A673 (cell line): ENCODE results near the gene COA1. TPM values are rescaled to one million over a fixed set of nuclear protein-coding genes. Genes with fewer than 3 reads are reported as not detected.
A peak's percentile ranks its signal among the peaks of the same experiment; 100 is the strongest.
"Not testable (repeated sequence)": the region's sequence is repeated elsewhere in the genome, so short reads cannot be mapped to it uniquely, and the experiment has no call there.

Experiments used
- BruUV-seq: library from RNA; stranded (reverse); fragments of 400-500 nt; replicated peaks from 2 replicates; lab custom pipeline; 2021; lab: Mats Ljungman, UMichigan
- CTCF ChIA-PET: fragments of 300-600 bp; sonication (Branson Sonifier 250); formaldehyde crosslinking; loops from one replicate; lab custom pipeline; 2022; ENCODE audit warnings: antibody characterized with exemption; lab: Charles Lee
- POLR2A ChIA-PET: fragments of 300-600 bp; sonication (Branson Sonifier 250); formaldehyde crosslinking; loops from one replicate; lab custom pipeline; 2022; ENCODE audit warnings: antibody characterized with exemption; ENCODE audit not compliant: low non-redundant PET; lab: Charles Lee
- DNase-seq: peaks from one replicate; pipeline ENCODE4 v3.0.0-alpha.2; 2015; ENCODE audit warnings: low spot score
- H3K27ac ChIP-seq: fragments of 200-600 bp; sonication (generic); 2 replicates; pipeline ENCODE4 v1.5.1; 2016; ENCODE audit warnings: mixed run types, low read depth, mild to moderate bottlenecking, mixed read lengths, antibody characterized with exemption, low read length; ENCODE audit not compliant: poor library complexity, severe bottlenecking
- H3K27me3 ChIP-seq: fragments of 200-600 bp; sonication (generic); replicated peaks from 2 replicates; pipeline ENCODE4 v1.6.1; 2017; ENCODE audit warnings: mixed run types, low read depth, mild to moderate bottlenecking, mixed read lengths, antibody characterized with exemption, low read length; ENCODE audit not compliant: insufficient read depth, poor library complexity
- H3K36me3 ChIP-seq: fragments of 200-600 bp; sonication (generic); 2 replicates; pipeline ENCODE4 v1.6.1; 2016; ENCODE audit warnings: mixed run types, mild to moderate bottlenecking, mixed read lengths, antibody characterized with exemption, low read length; ENCODE audit not compliant: insufficient read depth, poor library complexity, severe bottlenecking
- H3K4me1 ChIP-seq: fragments of 200-600 bp; sonication (generic); 2 replicates; pipeline ENCODE4 v1.6.1; 2017; ENCODE audit warnings: mixed run types, mild to moderate bottlenecking, mixed read lengths, antibody characterized with exemption, low read length; ENCODE audit not compliant: insufficient read depth, poor library complexity, severe bottlenecking
- H3K4me3 ChIP-seq: fragments of 200-600 bp; sonication (generic); 2 replicates; pipeline ENCODE4 v1.5.1; 2016; ENCODE audit warnings: low read depth, mixed run types, mild to moderate bottlenecking, mixed read lengths, low read length; ENCODE audit not compliant: poor library complexity, severe bottlenecking
- H3K9me3 ChIP-seq: fragments of 200-600 bp; sonication (generic); 2 replicates; pipeline ENCODE4 v1.6.1; 2016; ENCODE audit warnings: mixed run types, low read depth, mild to moderate bottlenecking, mixed read lengths, antibody characterized with exemption, low read length; ENCODE audit not compliant: poor library complexity, severe bottlenecking
- CTCF ChIP-seq: fragments of 300-800, 200-600 bp; sonication (generic); conservative IDR thresholded peaks from 2 replicates; pipeline ENCODE4 v1.5.1; 2017; ENCODE audit warnings: low read depth, mild to moderate bottlenecking, antibody characterized with exemption, low read length, moderate library complexity, mixed read lengths
- EZH2 ChIP-seq: fragments of 200-600 bp; sonication (generic); IDR thresholded peaks from 2 replicates; pipeline ENCODE4 v1.6.1; 2017; ENCODE audit warnings: borderline replicate concordance, low read depth, mild to moderate bottlenecking, mixed read lengths, antibody characterized with exemption, low read length; ENCODE audit not compliant: poor library complexity, severe bottlenecking
- intact Hi-C: fragments of 100-400 bp; cut with micrococcal nuclease; formaldehyde crosslinking; loops from one replicate; pipeline ENCODE4 v1.10.0; 2022; ENCODE audit not compliant: unreplicated experiment
- total RNA-seq: library from RNA; stranded (reverse); gene quantifications from 2 replicates; pipeline ENCODE4 v1.2.3, GENCODE V29; 2021

The COA1 gene
- total RNA-seq, 1 experiment from 2014 or later = 105 TPM

- Histone ChIP-seq H3K36me3 (no peaks in the 10 kb centered on the region), H3K4me1 (peaks cover 7% of the 10 kb centered on the region), H3K27ac (no peak overlapping the region), H3K27me3 (no peaks in the 10 kb centered on the region), H3K4me3 (no peak overlapping the region), H3K9me3 (no peaks in the 10 kb centered on the region)
- CTCF ChIA-PET = interaction anchor here (2.0 to 2.5 kb wide), 2 partner anchors 138 to 265 kb away, joined by 8 to 14 read pairs; partner anchors contain the start of gene STK17A
- TF ChIP-seq EZH2 = no peak
- peak; percentile 78 for TF ChIP-seq CTCF
- intact Hi-C loops = loop anchor here (1.0 to 5.0 kb wide), 2 partner anchors 139 to 264 kb away; no protein-coding TSS in a partner anchor
- no TSS peak for BruUV-seq
- POLR2A ChIA-PET = no interaction called here
- DNase-seq = peak; percentile 68
Observed at GRCh38 chr7:43721193-43721806, 8.0 kb downstream of the COA1 start.

- H3K4me3 ChIP-seq = no peak overlapping the region
- ChIA-PET CTCF (no interaction called here), POLR2A (no interaction called here)
- H3K9me3 ChIP-seq = no peaks in the 10 kb centered on the region
- intact Hi-C loops = no loop called here
- no peaks in the 10 kb centered on the region for H3K27me3 ChIP-seq
- TF ChIP-seq CTCF (no peak), EZH2 (no peak)
- peaks cover 7% of the 10 kb centered on the region for H3K4me1 ChIP-seq
- BruUV-seq = no TSS peak
- DNase-seq = no peak
- H3K27ac ChIP-seq = no peak overlapping the region
- no peaks in the 10 kb centered on the region for H3K36me3 ChIP-seq
Observed at GRCh38 chr7:43716598-43716997, 12.7 kb downstream of the COA1 start.

- intact Hi-C loops, POLR2A ChIA-PET, BruUV-seq, H3K36me3 ChIP-seq, H3K9me3 ChIP-seq, H3K27ac ChIP-seq, H3K4me1 ChIP-seq, H3K27me3 ChIP-seq, DNase-seq, CTCF ChIA-PET, H3K4me3 ChIP-seq: not testable (repeated sequence)
Observed at GRCh38 chr7:43715966-43716365, 13.4 kb downstream of the COA1 start.
